WTC11 (cell line): ENCODE results near the gene STIP1.

Source experiments
- CTCF ChIP-seq: fragments of 200-600 bp; IDR thresholded peaks from 2 replicates; pipeline ENCODE4 v1.8.0; 2022; ENCODE audit warnings: antibody characterized with exemption
- ERG ChIP-seq: fragments of 250-450 bp; sonication (Bioruptor Pico); IDR thresholded peaks from 2 replicates; pipeline ENCODE4 v1.8.0; 2021; ENCODE audit warnings: mild to moderate bottlenecking
- IRF1 ChIP-seq: sonication (generic); formaldehyde crosslinking; IDR thresholded peaks from 2 replicates; pipeline ENCODE4 v1.8.0; 2023; ENCODE audit warnings: missing genetic modification reagents
- ZNF138 ChIP-seq: sonication (generic); formaldehyde crosslinking; conservative IDR thresholded peaks from 2 replicates; pipeline ENCODE4 v1.8.1; 2022; ENCODE audit warnings: mild to moderate bottlenecking, moderate library complexity, missing genetic modification reagents

GRCh38 chr11:64243236-64243854 is 57.4 kb downstream of the STIP1 start:
- no peak for TF ChIP-seq ERG
- no peak for TF ChIP-seq ZNF138 (CRISPR knock-in tag)
- TF ChIP-seq CTCF, result no peak
- TF ChIP-seq IRF1 (CRISPR knock-in tag), result no peak
